Measurements from ENCODE around the gene SORBS1.

GRCh38 chr10:95506056-95506737 is 55.0 kb downstream of the SORBS1 start:
- TF ChIP-seq CTCF (IDR thresholded peaks at IDR 0.05): no peak
- TF ChIP-seq MAX (CRISPR knock-in tag; IDR thresholded peaks at IDR 0.05): no peak

Measured in WTC11 (cell line).